ENCODE data around the gene PDE4D.

Gene PDE4D

GRCh38 chr5:59036274-59036961 lies 857.1 kb downstream of the PDE4D start:
- no peak for TF ChIP-seq EZH2 (optimal IDR thresholded peaks at IDR 0.05; ENCODE audit: low read depth, low read length)
- no peak for TF ChIP-seq CTCF (IDR thresholded peaks at IDR 0.05; ENCODE audit: low read length)
- TF ChIP-seq EZH2phosphoT487 (IDR thresholded peaks at IDR 0.05; ENCODE audit: low read length): no peak
- no peak for DNase-seq
- Histone ChIP-seq H2AFZ (ENCODE audit: low read length) (no peak overlapping the region), H3K27ac (ENCODE audit: low read length) (no peak overlapping the region), H3K4me3 (ENCODE audit: low read length) (no peak overlapping the region), H4K20me1 (ENCODE audit: insufficient read depth, low read length) (no peaks in the 10 kb centered on the region), H3K4me2 (ENCODE audit: low read depth, low read length) (no peak overlapping the region), H3K79me2 (ENCODE audit: low read length) (no peaks in the 10 kb centered on the region), H3K9me3 (replicated peaks; ENCODE audit: insufficient read depth, low read length) (no peaks in the 10 kb centered on the region), H3K9ac (ENCODE audit: low read length) (no peak overlapping the region), H3K4me1 (ENCODE audit: low read length) (peaks cover 10% of the 10 kb centered on the region; the same call in 1 of the 2 replicates), H3K36me3 (replicated peaks; ENCODE audit: insufficient read depth, low read length) (no peaks in the 10 kb centered on the region), H3K27me3 (replicated peaks; ENCODE audit: insufficient read depth, low read length) (no peaks in the 10 kb centered on the region), H3K9me2 (replicated peaks; ENCODE audit: insufficient read depth, low read length) (no peaks in the 10 kb centered on the region), H3F3A (ENCODE audit: insufficient read depth, low read length) (no peaks in the 10 kb centered on the region)

- TF ChIP-seq EZH2 (optimal IDR thresholded peaks at IDR 0.05; ENCODE audit: low read depth, low read length) (no peak), EZH2phosphoT487 (IDR thresholded peaks at IDR 0.05; ENCODE audit: low read length) (no peak), CTCF (IDR thresholded peaks at IDR 0.05; ENCODE audit: low read length) (no peak)
- DNase-seq: no peak
- no peaks in the 10 kb centered on the region for H3K27me3 ChIP-seq (replicated peaks; ENCODE audit: insufficient read depth, low read length)
- H3K9ac ChIP-seq (ENCODE audit: low read length): no peak overlapping the region
- no peaks in the 10 kb centered on the region for H3K36me3 ChIP-seq (replicated peaks; ENCODE audit: insufficient read depth, low read length)
- H3K9me3 ChIP-seq (replicated peaks; ENCODE audit: insufficient read depth, low read length): no peaks in the 10 kb centered on the region
- H3K79me2 ChIP-seq (ENCODE audit: low read length): no peaks in the 10 kb centered on the region
- no peaks in the 10 kb centered on the region for H3K9me2 ChIP-seq (replicated peaks; ENCODE audit: insufficient read depth, low read length)
- H3K4me3 ChIP-seq (ENCODE audit: low read length): no peak overlapping the region
- no peak overlapping the region for H2AFZ ChIP-seq (ENCODE audit: low read length)
- H3F3A ChIP-seq (ENCODE audit: insufficient read depth, low read length): no peaks in the 10 kb centered on the region
- no peak overlapping the region for H3K4me2 ChIP-seq (ENCODE audit: low read depth, low read length)
- peaks cover 10% of the 10 kb centered on the region; the same call in 1 of the 2 replicates for H3K4me1 ChIP-seq (ENCODE audit: low read length)
- no peak overlapping the region for H3K27ac ChIP-seq (ENCODE audit: low read length)
- H4K20me1 ChIP-seq (ENCODE audit: insufficient read depth, low read length): no peaks in the 10 kb centered on the region
Observed at GRCh38 chr5:59035681-59036080, 857.8 kb downstream of the PDE4D start.

- no peaks in the 10 kb centered on the region for H3K79me2 ChIP-seq (ENCODE audit: low read length)
- H3K4me3 ChIP-seq (ENCODE audit: low read length): no peak overlapping the region
- no peak overlapping the region for H2AFZ ChIP-seq (ENCODE audit: low read length)
- DNase-seq: peak; percentile 37
- H3K4me2 ChIP-seq (ENCODE audit: low read depth, low read length): no peak overlapping the region
- H4K20me1 ChIP-seq (ENCODE audit: insufficient read depth, low read length): no peaks in the 10 kb centered on the region
- no peaks in the 10 kb centered on the region for H3K36me3 ChIP-seq (replicated peaks; ENCODE audit: insufficient read depth, low read length)
- H3F3A ChIP-seq (ENCODE audit: insufficient read depth, low read length): no peaks in the 10 kb centered on the region
- H3K27ac ChIP-seq (ENCODE audit: low read length): no peak overlapping the region
- no peak for TF ChIP-seq EZH2phosphoT487 (IDR thresholded peaks at IDR 0.05; ENCODE audit: low read length)
- peak; percentile 71 for TF ChIP-seq CTCF (IDR thresholded peaks at IDR 0.05; ENCODE audit: low read length)
- no peak for TF ChIP-seq EZH2 (optimal IDR thresholded peaks at IDR 0.05; ENCODE audit: low read depth, low read length)
- H3K9me3 ChIP-seq (replicated peaks; ENCODE audit: insufficient read depth, low read length): no peaks in the 10 kb centered on the region
- H3K9me2 ChIP-seq (replicated peaks; ENCODE audit: insufficient read depth, low read length): no peaks in the 10 kb centered on the region
- H3K27me3 ChIP-seq (replicated peaks; ENCODE audit: insufficient read depth, low read length): no peaks in the 10 kb centered on the region
- H3K4me1 ChIP-seq (ENCODE audit: low read length): peaks cover 10% of the 10 kb centered on the region; the same call in 1 of the 2 replicates
- no peak overlapping the region for H3K9ac ChIP-seq (ENCODE audit: low read length)
Observed at GRCh38 chr5:59034498-59035186, 858.9 kb downstream of the PDE4D start.

Measured in MM.1S (cell line).